Activated CD8-positive, alpha-beta memory T cell treated with anti-CD3 and anti-CD28 coated beads for 24 hours (primary cell): ENCODE data around the gene ERCC6L.

Source experiments
- DNase-seq: peaks from one replicate; pipeline ENCODE4 v3.0.0-alpha.2; 2020

Gene ERCC6L

DNA sequence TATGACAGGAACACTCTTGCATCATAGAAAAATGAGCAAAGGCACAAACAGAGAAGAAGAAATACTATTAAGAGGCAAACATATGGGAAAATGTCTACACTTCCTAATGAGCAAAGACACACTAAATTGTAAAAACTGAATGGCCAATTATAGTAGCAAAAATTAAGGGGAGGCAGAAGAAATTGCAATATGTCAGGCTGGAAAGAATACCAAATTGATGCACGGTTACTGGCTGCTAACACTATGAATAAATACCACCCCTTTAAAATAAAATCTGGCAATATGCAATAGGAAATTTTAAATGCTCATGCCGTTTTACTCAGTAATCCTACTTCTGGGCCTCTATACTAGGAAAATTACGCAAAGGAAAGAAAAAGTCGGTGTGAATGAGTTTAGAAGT is 73.3 kb downstream of the ERCC6L start:
- DNase-seq = no peak

DNA sequence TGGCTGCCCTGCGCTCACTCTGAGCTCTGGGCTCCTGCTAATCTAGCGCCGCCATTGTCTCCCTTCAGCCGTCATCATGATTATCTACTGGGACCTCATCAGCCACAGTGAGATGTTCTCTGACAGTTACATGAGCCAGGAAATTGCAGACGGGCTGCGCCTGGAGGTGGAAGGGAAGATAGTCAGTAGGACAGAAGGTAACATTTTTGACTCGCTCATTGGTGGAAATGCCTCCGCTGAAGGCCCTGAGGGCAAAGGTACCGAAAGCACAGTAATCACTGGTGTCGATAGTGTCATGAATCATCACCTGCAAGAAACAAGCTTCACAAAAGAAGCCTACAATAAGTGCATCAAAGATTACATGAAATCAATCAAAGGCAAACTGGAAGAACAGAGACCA is 79.1 kb downstream of the ERCC6L start:
- DNase-seq = no peak

DNA sequence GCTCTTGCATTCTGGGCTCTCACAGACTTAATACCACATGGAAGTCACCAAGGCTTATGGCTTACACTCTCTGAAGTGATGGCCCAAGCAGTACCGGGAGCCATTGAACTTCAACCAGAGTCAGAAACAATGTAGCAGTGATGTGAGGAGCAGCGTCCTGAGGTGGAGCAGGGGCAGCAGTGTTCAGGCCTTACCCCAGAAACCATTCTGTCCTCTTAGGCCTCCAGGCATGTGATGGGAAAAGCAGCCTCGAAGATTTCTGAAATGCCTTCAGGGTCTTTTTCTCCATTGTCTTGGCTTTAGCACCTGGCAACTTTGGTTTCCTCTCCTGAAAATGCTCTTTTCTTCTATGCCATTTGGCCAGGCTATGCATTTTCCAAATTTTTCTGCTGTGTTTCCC is 80.1 kb downstream of the ERCC6L start:
- no peak for DNase-seq
